Skin of body (tissue), 2 donors: ENCODE results near the gene CLTCL1. TPM values are rescaled to one million over a fixed set of nuclear protein-coding genes. Genes with fewer than 3 reads are reported as not detected.

Experiments used
- DNase-seq: peaks from one replicate; lab custom pipeline; 2025; lab: John Stamatoyannopoulos, UW
- total RNA-seq: library from RNA; depleted of rRNA; stranded (reverse); fragments of >200 nt; gene quantifications from one replicate; pipeline ENCODE4 v1.2.3, GENCODE V29; 2014

Gene CLTCL1
- total RNA-seq, 1 donor from 2014 or later: 12.3 TPM

- no peak for DNase-seq
Observed at GRCh38 chr22:19151329-19152191, 140.0 kb downstream of the CLTCL1 start.

GRCh38 chr22:19150482-19151328, 140.8 kb downstream of the CLTCL1 start:
- no peak for DNase-seq

- no peak for DNase-seq
Observed at GRCh38 chr22:19149991-19150390, 141.5 kb downstream of the CLTCL1 start, which contains the start of gene GSC2. Gene GSC2, minus strand, starts transcription at chr22:19150292. Its CDS starts 9 bp downstream, at chr22:19150283.

- DNase-seq: no peak
Observed at GRCh38 chr22:19149047-19149883, 142.3 kb downstream of the CLTCL1 start.

GRCh38 chr22:19148417-19149046, 143.0 kb downstream of the CLTCL1 start:
- DNase-seq: no peak

GRCh38 chr22:19147195-19147780, 144.2 kb downstream of the CLTCL1 start:
- no peak for DNase-seq

GRCh38 chr22:19146215-19146968, 145.1 kb downstream of the CLTCL1 start:
- DNase-seq: no peak

GRCh38 chr22:19143967-19144400, 147.5 kb downstream of the CLTCL1 start:
- no peak for DNase-seq

- DNase-seq: no peak
Observed at GRCh38 chr22:19143212-19143611, 148.3 kb downstream of the CLTCL1 start.

- no peak for DNase-seq
Observed at GRCh38 chr22:19142394-19142793, 149.1 kb downstream of the CLTCL1 start.

GRCh38 chr22:19139974-19140373, 151.5 kb downstream of the CLTCL1 start:
- no peak for DNase-seq

GRCh38 chr22:19139001-19139356, 152.5 kb downstream of the CLTCL1 start:
- DNase-seq: no peak

- no peak for DNase-seq
Observed at GRCh38 chr22:19138217-19139000, 153.1 kb downstream of the CLTCL1 start.

- no peak for DNase-seq
Observed at GRCh38 chr22:19137384-19138216, 153.9 kb downstream of the CLTCL1 start.

- DNase-seq: no peak
Observed at GRCh38 chr22:19136915-19137314, 154.6 kb downstream of the CLTCL1 start.

GRCh38 chr22:19134874-19135273, 156.6 kb downstream of the CLTCL1 start:
- DNase-seq: no peak

- no peak for DNase-seq
Observed at GRCh38 chr22:19134176-19134831, 157.2 kb downstream of the CLTCL1 start.
